Activated T-helper 2 cell treated with anti-CD3 and anti-CD28 coated beads, Interferon-gamma antibody, Interleukin-2, Interleukin-4, amounts not matched to agents 10 μg/mL and 5 μg/mL and 100 μg/mL, durations not matched to agents 14 hours and 24 hours and 36 hours (primary cell): ENCODE measurements around the gene THAP3. TPM values are rescaled to one million over a fixed set of nuclear protein-coding genes. Genes with fewer than 3 reads are reported as not detected.
"Not testable (repeated sequence)": the region's sequence is repeated elsewhere in the genome, so short reads cannot be mapped to it uniquely, and the experiment has no call there.

Experiments
- DNase-seq: peaks from one replicate; pipeline ENCODE4 v3.0.0; 2021; ENCODE audit warnings: low spot score
- H3K27ac Mint-ChIP-seq: one replicate; pipeline ENCODE4 v1.8.0; 2021; ENCODE audit warnings: mixed read lengths
- H3K27me3 Mint-ChIP-seq: one replicate; pipeline ENCODE4 v1.8.0; 2021; ENCODE audit warnings: low read depth, mixed read lengths
- H3K36me3 Mint-ChIP-seq: one replicate; pipeline ENCODE4 v1.8.0; 2021; ENCODE audit warnings: low read depth, mixed read lengths
- H3K4me1 Mint-ChIP-seq: one replicate; pipeline ENCODE4 v1.8.0; 2021; ENCODE audit warnings: low read depth, mixed read lengths
- H3K4me3 Mint-ChIP-seq: one replicate; pipeline ENCODE4 v1.8.0; 2021; ENCODE audit warnings: low read depth, mild to moderate bottlenecking, moderate library complexity, mixed read lengths
- H3K9me3 Mint-ChIP-seq: one replicate; pipeline ENCODE4 v1.8.0; 2021; ENCODE audit warnings: mixed read lengths
- intact Hi-C: fragments of 100-400 bp; cut with micrococcal nuclease; formaldehyde crosslinking; loops from one replicate; pipeline ENCODE4 v1.15.1; 2023
- total RNA-seq: library from RNA; stranded (reverse); gene quantifications from 2 replicates; pipeline ENCODE4 v1.2.3, GENCODE V29; 2022

The THAP3 gene
- total RNA-seq, 1 donor from 2014 or later, result 23.2 TPM

GRCh38 chr1:6660415-6661049 is 35.9 kb downstream of the THAP3 start:
- H3K27me3 Mint-ChIP-seq, result no peaks in the 10 kb centered on the region
- H3K4me3 Mint-ChIP-seq, result no peak overlapping the region
- no peak for DNase-seq
- H3K36me3 Mint-ChIP-seq, result peaks cover 14% of the 10 kb centered on the region
- H3K9me3 Mint-ChIP-seq, result no peaks in the 10 kb centered on the region
- no peak overlapping the region for H3K27ac Mint-ChIP-seq
- intact Hi-C loops, result no loop called here
- H3K4me1 Mint-ChIP-seq, result no peaks in the 10 kb centered on the region

- H3K27ac Mint-ChIP-seq, H3K27me3 Mint-ChIP-seq, H3K9me3 Mint-ChIP-seq, DNase-seq, intact Hi-C loops, H3K4me1 Mint-ChIP-seq, H3K4me3 Mint-ChIP-seq: not testable (repeated sequence)
- H3K36me3 Mint-ChIP-seq, result peaks cover 26% of the 10 kb centered on the region
These were observed 37.8 kb downstream of the THAP3 start for GRCh38 chr1:6662468-6662867.

- DNase-seq, result no peak
- H3K27ac Mint-ChIP-seq, result no peak overlapping the region
- peaks cover 27% of the 10 kb centered on the region for H3K36me3 Mint-ChIP-seq
- H3K27me3 Mint-ChIP-seq, result no peaks in the 10 kb centered on the region
- intact Hi-C loops, result no loop called here
- H3K4me1 Mint-ChIP-seq, result no peaks in the 10 kb centered on the region
- H3K9me3 Mint-ChIP-seq, result no peaks in the 10 kb centered on the region
- H3K4me3 Mint-ChIP-seq, result no peak overlapping the region
These were observed 42.0 kb downstream of the THAP3 start for GRCh38 chr1:6666696-6667095.

DNA sequence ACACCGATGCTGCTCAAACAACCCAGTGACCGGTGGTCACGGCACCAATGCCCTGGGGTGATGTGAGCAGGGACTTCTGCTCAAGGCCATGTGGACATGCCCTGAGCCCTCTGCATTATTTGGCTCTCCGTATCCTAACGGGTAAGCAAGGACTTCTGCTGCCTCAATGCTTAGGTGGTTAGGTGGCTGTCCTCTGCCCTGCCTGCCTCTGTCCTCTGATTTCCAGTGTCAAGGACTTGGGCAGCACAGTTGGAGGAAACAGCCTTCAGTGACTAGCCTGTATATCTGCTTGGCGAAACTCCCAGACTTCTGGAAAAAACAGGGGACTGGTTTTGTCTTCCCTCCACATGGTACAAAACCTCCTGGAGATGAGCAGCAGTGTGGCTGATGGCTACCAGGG is 42.5 kb downstream of the THAP3 start:
- Mint-ChIP-seq H3K36me3 (peaks cover 29% of the 10 kb centered on the region), H3K27ac (no peak overlapping the region), H3K4me1 (no peaks in the 10 kb centered on the region), H3K27me3 (no peaks in the 10 kb centered on the region), H3K9me3 (no peaks in the 10 kb centered on the region), H3K4me3 (no peak overlapping the region)
- no peak for DNase-seq
- intact Hi-C loops, result no loop called here

GRCh38 chr1:6668503-6668902 is 43.8 kb downstream of the THAP3 start:
- intact Hi-C loops, result no loop called here
- DNase-seq, result no peak
- Mint-ChIP-seq H3K4me1 (no peaks in the 10 kb centered on the region), H3K9me3 (no peaks in the 10 kb centered on the region), H3K4me3 (no peak overlapping the region), H3K27me3 (no peaks in the 10 kb centered on the region), H3K27ac (no peak overlapping the region), H3K36me3 (peaks cover 32% of the 10 kb centered on the region)

DNA sequence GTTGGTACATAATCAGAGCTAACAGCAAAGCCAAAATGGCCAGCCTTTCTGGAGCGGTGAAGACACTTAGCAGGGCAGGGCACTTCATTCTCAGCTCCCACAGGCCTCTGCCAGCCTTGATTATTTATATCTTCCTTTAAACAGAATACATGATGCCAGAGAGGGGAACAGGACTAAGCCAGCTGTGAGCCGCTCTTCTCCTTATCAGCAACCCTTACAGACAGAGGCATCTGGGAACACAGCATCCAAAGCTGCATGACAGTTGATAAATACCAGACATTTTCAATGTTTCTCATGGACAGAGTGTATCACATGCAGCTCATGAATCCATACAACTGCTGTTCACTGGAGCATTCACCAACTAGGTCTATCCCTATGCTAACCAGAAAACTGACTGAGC is 47.9 kb downstream of the THAP3 start:
- Mint-ChIP-seq H3K9me3 (no peaks in the 10 kb centered on the region), H3K27me3 (no peaks in the 10 kb centered on the region), H3K36me3 (peaks cover 36% of the 10 kb centered on the region), H3K4me3 (no peak overlapping the region), H3K4me1 (no peaks in the 10 kb centered on the region), H3K27ac (no peak overlapping the region)
- intact Hi-C loops, result no loop called here
- DNase-seq, result no peak

DNA sequence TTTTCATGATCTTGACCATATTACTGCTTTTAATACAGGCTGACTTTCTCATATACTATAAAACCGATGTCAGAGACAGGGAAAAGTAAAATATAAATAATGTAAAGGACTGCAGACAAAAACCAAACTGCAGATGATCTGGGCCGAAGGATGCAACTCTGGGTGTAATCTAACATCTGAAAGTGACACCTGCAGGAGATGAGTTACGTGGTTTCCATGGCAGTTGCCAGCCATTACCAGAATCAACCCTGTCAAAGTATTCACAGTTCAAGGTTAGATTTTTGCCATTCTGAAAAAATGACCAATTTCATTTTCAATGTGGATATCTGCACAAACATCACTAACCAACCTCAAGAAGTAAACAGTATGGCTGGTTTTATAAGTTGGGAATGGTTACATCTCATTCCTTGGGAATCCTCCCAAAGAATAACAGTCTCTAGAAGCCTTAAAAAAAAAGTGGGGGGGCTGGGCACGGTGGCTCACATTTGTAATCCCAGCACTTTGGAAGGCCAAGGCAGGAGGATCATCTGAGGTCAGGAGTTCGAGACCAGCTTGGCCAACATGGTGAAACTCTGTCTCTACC is 49.2 kb downstream of the THAP3 start:
- no peaks in the 10 kb centered on the region for H3K9me3 Mint-ChIP-seq
- peaks cover 46% of the 10 kb centered on the region for H3K36me3 Mint-ChIP-seq
- H3K4me1 Mint-ChIP-seq, result no peaks in the 10 kb centered on the region
- intact Hi-C loops, result no loop called here
- DNase-seq, result no peak
- no peak overlapping the region for H3K4me3 Mint-ChIP-seq
- H3K27me3 Mint-ChIP-seq, result no peaks in the 10 kb centered on the region
- H3K27ac Mint-ChIP-seq, result no peak overlapping the region

- Mint-ChIP-seq H3K4me3 (no peak overlapping the region), H3K36me3 (peaks cover 55% of the 10 kb centered on the region), H3K27me3 (no peaks in the 10 kb centered on the region), H3K4me1 (no peaks in the 10 kb centered on the region), H3K27ac (no peak overlapping the region), H3K9me3 (no peaks in the 10 kb centered on the region)
- intact Hi-C loops, result no loop called here
- DNase-seq, result no peak
These were observed 50.1 kb downstream of the THAP3 start for GRCh38 chr1:6674771-6675170.

DNA sequence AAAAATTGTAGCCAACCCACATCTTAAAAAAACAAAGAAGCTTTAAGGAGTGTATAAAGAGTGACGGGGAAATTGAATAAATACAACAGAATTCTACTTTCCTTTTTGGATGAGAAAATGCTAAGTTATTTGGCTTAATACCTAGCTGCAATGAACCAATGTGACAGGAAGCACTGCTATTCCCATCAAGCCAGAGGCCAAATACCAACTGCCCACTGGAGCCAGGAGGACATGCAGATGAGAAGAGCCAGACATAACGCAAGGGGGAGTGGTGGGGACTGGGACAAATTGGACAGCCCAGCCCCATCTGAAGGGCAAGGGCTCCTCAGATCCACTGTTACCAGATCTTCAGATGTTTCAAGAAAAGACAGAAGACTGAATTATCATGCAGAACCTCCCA is 51.3 kb downstream of the THAP3 start:
- Mint-ChIP-seq H3K27me3 (no peaks in the 10 kb centered on the region), H3K36me3 (peaks cover 60% of the 10 kb centered on the region)
- DNase-seq, result no peak

More for the DNA sequence above, 51.3 kb downstream of the THAP3 start:
- no peak overlapping the region for H3K4me3 Mint-ChIP-seq
- H3K9me3 Mint-ChIP-seq, result no peaks in the 10 kb centered on the region
- H3K4me1 Mint-ChIP-seq, result no peaks in the 10 kb centered on the region
- no peak overlapping the region for H3K27ac Mint-ChIP-seq
- intact Hi-C loops, result no loop called here

Other genes with a start within 250 kb of the THAP3 start
- gene ACOT7, start 231.1 kb upstream of the THAP3 start, total RNA-seq, result 128 and 132 TPM in 2 replicates
- gene HES2, start 204.9 kb upstream of the THAP3 start, total RNA-seq, result 0.21 and 0.51 TPM in 2 replicates
- gene ESPN, start 200.1 kb upstream of the THAP3 start, total RNA-seq, result 0.87 and 1.0 TPM in 2 replicates
- 88.0 and 89.7 TPM in 2 replicates for gene TNFRSF25, start 158.7 kb upstream of the THAP3 start, total RNA-seq
- gene PLEKHG5, start 133.2 kb upstream of the THAP3 start, total RNA-seq, result 1.1 and 1.6 TPM in 2 replicates
- gene NOL9, start 70.4 kb upstream of the THAP3 start, total RNA-seq, result 43.4 and 50.0 TPM in 2 replicates
- not detected in 2 replicates for gene TAS1R1, start 69.6 kb upstream of the THAP3 start, total RNA-seq
- gene ZBTB48, start 44.9 kb upstream of the THAP3 start, total RNA-seq, result 26.3 and 28.0 TPM in 2 replicates
- gene KLHL21, start 22.0 kb upstream of the THAP3 start, total RNA-seq, result 21.3 and 22.6 TPM in 2 replicates
- gene PHF13, start 11.1 kb upstream of the THAP3 start, total RNA-seq, result 19.7 and 20.4 TPM in 2 replicates
- 69.6 and 74.0 TPM in 2 replicates for gene DNAJC11, start 76.9 kb downstream of the THAP3 start, total RNA-seq
- 62.9 and 69.0 TPM in 2 replicates for gene CAMTA1, start 160.6 kb downstream of the THAP3 start, total RNA-seq